Kidney epithelial cell (primary cell): Measurements from ENCODE around the gene TRIM28. TPM values are rescaled to one million over a fixed set of nuclear protein-coding genes. Genes with fewer than 3 reads are reported as not detected.
A peak's percentile ranks its signal among the peaks of the same experiment; 100 is the strongest.

ENCODE experiments used
- DNase-seq: peaks from one replicate; pipeline ENCODE4 v3.0.0-alpha.2; 2010; ENCODE audit warnings: low read depth
- H3K27me3 ChIP-seq: 2 replicates; pipeline ENCODE4 v1.6.0; 2011; ENCODE audit warnings: low read length; ENCODE audit not compliant: control insufficient read depth, insufficient read depth
- H3K36me3 ChIP-seq: 2 replicates; pipeline ENCODE4 v1.5.1; 2011; ENCODE audit warnings: low read length; ENCODE audit not compliant: control insufficient read depth, insufficient read depth
- H3K4me3 ChIP-seq: 2 replicates; pipeline ENCODE4 v1.5.1; 2011; ENCODE audit warnings: low read depth, mild to moderate bottlenecking, control low read depth, low read length
- total RNA-seq: library from RNA; depleted of rRNA; stranded (reverse); fragments of >200 nt; gene quantifications from 2 replicates; pipeline ENCODE4 v1.2.3, GENCODE V29; 2015
- TF ChIP-seq, protein P1 (sequence below): IDR thresholded peaks from 2 replicates; pipeline ENCODE4 v1.5.1; 2011; ENCODE audit warnings: mild to moderate bottlenecking, moderate library complexity, low read length, control low read depth, inconsistent platforms; ENCODE audit not compliant: insufficient read depth, poor library complexity, severe bottlenecking

TRIM28 gene
- total RNA-seq, 1 donor from 2014 or later, result 381 TPM

GRCh38 chr19:58556622-58557220, 12.9 kb downstream of the TRIM28 start:
- Histone ChIP-seq H3K4me3 (no peak overlapping the region), H3K36me3 (peaks cover 2% of the 10 kb centered on the region), H3K27me3 (no peaks in the 10 kb centered on the region)
- TF ChIP-seq, protein P1, sequence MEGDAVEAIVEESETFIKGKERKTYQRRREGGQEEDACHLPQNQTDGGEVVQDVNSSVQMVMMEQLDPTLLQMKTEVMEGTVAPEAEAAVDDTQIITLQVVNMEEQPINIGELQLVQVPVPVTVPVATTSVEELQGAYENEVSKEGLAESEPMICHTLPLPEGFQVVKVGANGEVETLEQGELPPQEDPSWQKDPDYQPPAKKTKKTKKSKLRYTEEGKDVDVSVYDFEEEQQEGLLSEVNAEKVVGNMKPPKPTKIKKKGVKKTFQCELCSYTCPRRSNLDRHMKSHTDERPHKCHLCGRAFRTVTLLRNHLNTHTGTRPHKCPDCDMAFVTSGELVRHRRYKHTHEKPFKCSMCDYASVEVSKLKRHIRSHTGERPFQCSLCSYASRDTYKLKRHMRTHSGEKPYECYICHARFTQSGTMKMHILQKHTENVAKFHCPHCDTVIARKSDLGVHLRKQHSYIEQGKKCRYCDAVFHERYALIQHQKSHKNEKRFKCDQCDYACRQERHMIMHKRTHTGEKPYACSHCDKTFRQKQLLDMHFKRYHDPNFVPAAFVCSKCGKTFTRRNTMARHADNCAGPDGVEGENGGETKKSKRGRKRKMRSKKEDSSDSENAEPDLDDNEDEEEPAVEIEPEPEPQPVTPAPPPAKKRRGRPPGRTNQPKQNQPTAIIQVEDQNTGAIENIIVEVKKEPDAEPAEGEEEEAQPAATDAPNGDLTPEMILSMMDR, result no peak
- no peak for DNase-seq

DNA sequence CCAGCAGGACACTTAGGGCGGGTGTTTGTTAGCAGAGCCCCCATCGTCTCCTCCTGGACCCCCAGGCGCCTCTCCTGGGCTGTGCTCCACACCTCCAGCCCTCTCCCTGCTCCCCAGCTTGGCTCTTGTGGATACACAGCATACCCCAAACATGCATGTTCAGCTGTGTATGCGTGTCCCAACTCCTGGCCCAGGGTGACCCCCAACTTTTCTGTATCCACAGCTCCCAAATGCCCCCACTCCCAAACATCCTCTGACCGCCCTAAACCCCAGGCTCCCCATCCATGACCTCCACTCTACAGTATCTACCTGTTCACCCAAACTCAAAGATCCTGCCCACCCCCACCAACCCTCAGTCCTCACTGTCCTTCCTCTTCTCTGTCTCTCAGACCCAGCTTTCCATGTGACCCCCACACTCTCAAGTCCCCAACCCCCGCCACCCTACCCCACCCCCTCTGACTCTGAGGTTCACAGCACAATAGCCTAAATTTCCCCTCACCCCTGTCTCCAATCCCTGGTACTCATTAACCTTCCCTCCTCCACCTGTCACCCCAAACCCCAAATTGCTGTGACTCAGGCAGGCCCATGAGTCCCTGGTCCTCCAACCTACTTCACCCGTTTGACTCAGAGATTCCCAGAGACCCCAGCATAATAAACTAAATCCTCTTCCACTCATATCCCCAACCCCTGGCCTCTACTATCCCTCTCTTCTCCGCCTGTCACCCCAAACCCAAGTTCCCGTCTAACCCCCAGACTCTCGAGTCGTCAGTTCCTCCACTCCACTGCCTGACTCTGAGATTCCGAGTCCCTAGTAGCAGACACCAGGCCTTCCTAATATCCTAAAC, 13.6 kb downstream of the TRIM28 start:
- no peak for DNase-seq
- H3K36me3 ChIP-seq, result peaks cover 1% of the 10 kb centered on the region
- H3K27me3 ChIP-seq, result no peaks in the 10 kb centered on the region
- TF ChIP-seq, protein P1, result no peak
- H3K4me3 ChIP-seq, result peak overlapping the region; percentile 95

GRCh38 chr19:58558066-58558622, 14.3 kb downstream of the TRIM28 start, which contains the start of gene UBE2M:
Gene UBE2M, minus strand, starts transcription at chr19:58558611. Its CDS starts 230 bp downstream, at chr19:58558381.
- TF ChIP-seq, protein P1, result no peak
- peaks cover 1% of the 10 kb centered on the region for H3K36me3 ChIP-seq
- DNase-seq, result no peak
- peak within 1 kb of the TSS; percentile 95 for H3K4me3 ChIP-seq
- no peaks in the 10 kb centered on the region for H3K27me3 ChIP-seq

DNA sequence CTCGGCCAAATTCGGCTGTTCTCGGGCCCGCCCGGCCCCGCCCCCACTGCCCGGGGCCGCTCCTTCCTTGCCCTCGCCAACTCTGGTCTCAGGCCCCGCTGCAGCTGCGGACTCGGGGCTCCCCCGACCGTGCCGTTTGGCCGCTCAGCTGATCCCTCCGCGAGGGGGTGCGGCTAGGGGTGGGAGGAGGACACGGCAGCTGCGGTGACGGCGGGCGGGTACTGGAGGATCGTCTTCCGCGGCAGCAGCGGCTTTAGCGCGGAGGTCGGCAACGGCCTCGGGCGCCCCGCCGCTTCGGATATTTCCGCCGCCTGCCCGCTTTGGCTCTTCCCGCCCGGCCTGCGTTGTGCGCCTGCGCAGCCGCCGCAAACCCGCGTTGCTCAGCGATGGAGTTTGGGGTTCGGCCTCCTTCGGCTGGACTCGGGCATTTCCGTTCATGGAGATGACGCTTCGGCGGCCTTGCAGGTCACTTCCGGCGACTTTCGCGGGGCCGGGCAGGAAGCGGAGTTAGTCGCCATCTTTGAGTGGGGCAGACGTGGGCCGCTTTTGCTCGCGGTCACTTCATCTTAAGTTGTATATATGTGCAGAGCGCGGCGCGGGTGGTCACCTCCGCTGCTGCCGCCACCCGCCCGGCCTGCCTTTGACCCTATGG, 14.9 kb downstream of the TRIM28 start:
- peaks cover 1% of the 10 kb centered on the region for H3K36me3 ChIP-seq
- H3K27me3 ChIP-seq, result no peaks in the 10 kb centered on the region
- peak; percentile 94 for DNase-seq
- TF ChIP-seq, protein P1, result no peak
- peak overlapping the region; percentile 95 for H3K4me3 ChIP-seq

GRCh38 chr19:58559275-58560006, 15.6 kb downstream of the TRIM28 start:
- Histone ChIP-seq H3K27me3 (no peaks in the 10 kb centered on the region), H3K4me3 (peak overlapping the region; percentile 95), H3K36me3 (peaks cover 1% of the 10 kb centered on the region)
- TF ChIP-seq, protein P1, result no peak
- no peak for DNase-seq
